Mesendoderm (in vitro differentiated cells): ENCODE measurements around the gene MLH1. TPM values are rescaled to one million over a fixed set of nuclear protein-coding genes. Genes with fewer than 3 reads are reported as not detected.

ENCODE experiments used
- DNase-seq: peaks from one replicate; pipeline ENCODE4 v3.0.0; 2013
- H2AK5ac ChIP-seq: 2 replicates; pipeline ENCODE4 v1.6.1; 2013; ENCODE audit warnings: low read length, inconsistent platforms
- H2BK120ac ChIP-seq: 2 replicates; pipeline ENCODE4 v1.6.1; 2013; ENCODE audit warnings: low read depth, mild to moderate bottlenecking, low read length, moderate library complexity, mixed read lengths
- H2BK15ac ChIP-seq: replicated peaks from 2 replicates; pipeline ENCODE4 v1.6.1; 2013; ENCODE audit warnings: low read depth, mild to moderate bottlenecking, moderate library complexity
- H2BK5ac ChIP-seq: 2 replicates; pipeline ENCODE4 v1.6.1; 2013; ENCODE audit warnings: low read length, inconsistent platforms
- H3K18ac ChIP-seq: 2 replicates; pipeline ENCODE4 v1.6.1; 2013; ENCODE audit warnings: mild to moderate bottlenecking, low read length, mixed read lengths
- H3K23ac ChIP-seq: one replicate; pipeline ENCODE4 v1.6.1; 2013; ENCODE audit warnings: low read length
- H3K27ac ChIP-seq: 2 replicates; pipeline ENCODE4 v1.5.1; 2013; ENCODE audit warnings: low read depth, mild to moderate bottlenecking, inconsistent platforms, low read length, moderate library complexity
- H3K27me3 ChIP-seq: 2 replicates; pipeline ENCODE4 v1.6.1; 2013; ENCODE audit warnings: low read length, control low read depth, mild to moderate bottlenecking, inconsistent platforms; ENCODE audit not compliant: insufficient read depth, poor library complexity
- H3K36me3 ChIP-seq: 2 replicates; pipeline ENCODE4 v1.6.1; 2013; ENCODE audit warnings: low read length, inconsistent platforms; ENCODE audit not compliant: control insufficient read depth, insufficient read depth
- H3K4ac ChIP-seq: one replicate; pipeline ENCODE4 v1.6.1; 2013; ENCODE audit warnings: low read depth, mild to moderate bottlenecking, low read length, moderate library complexity
- H3K4me1 ChIP-seq: 2 replicates; pipeline ENCODE4 v1.6.1; 2013; ENCODE audit warnings: low read depth, low read length, inconsistent platforms; ENCODE audit not compliant: control insufficient read depth
- H3K4me2 ChIP-seq: 2 replicates; pipeline ENCODE4 v1.6.1; 2013; ENCODE audit warnings: low read length
- H3K4me3 ChIP-seq: 2 replicates; pipeline ENCODE4 v1.5.1; 2013; ENCODE audit warnings: mild to moderate bottlenecking, low read length
- H3K56ac ChIP-seq: one replicate; pipeline ENCODE4 v1.6.1; 2013; ENCODE audit warnings: low read length
- H3K79me1 ChIP-seq: 2 replicates; pipeline ENCODE4 v1.6.1; 2013; ENCODE audit warnings: low read length, inconsistent platforms
- H3K79me2 ChIP-seq: 2 replicates; pipeline ENCODE4 v1.6.1; 2013; ENCODE audit warnings: mild to moderate bottlenecking, low read length; ENCODE audit not compliant: control insufficient read depth, insufficient read depth
- H3K9ac ChIP-seq: 2 replicates; pipeline ENCODE4 v1.6.1; 2013; ENCODE audit warnings: low read length, inconsistent platforms
- H4K5ac ChIP-seq: one replicate; pipeline ENCODE4 v1.6.1; 2013; ENCODE audit warnings: low read length
- H4K8ac ChIP-seq: one replicate; pipeline ENCODE4 v1.6.1; 2013; ENCODE audit warnings: low read depth, mild to moderate bottlenecking, control low read depth, low read length, moderate library complexity
- WGBS: extraction: QIAGEN DNeasy Blood & Tissue Kit; methylation state at CpG from one replicate; pipeline ENCODE4 v1.1.7; 2013; ENCODE audit warnings: low lambda C conversion rate, missing lambda C conversion rate; ENCODE audit not compliant: insufficient coverage; ENCODE audit errors: extremely low coverage; 5-methylcytosine and 5-hydroxymethylcytosine counted together
- polyA plus RNA-seq, 2 experiments: library from polyadenylated mRNA; stranded (reverse); fragments of 200-250 nt; gene quantifications; one replicate each; pipeline ENCODE4 v1.2.3, GENCODE V29; 2013

The MLH1 gene
- polyA plus RNA-seq (2013, experiment 1 of 2), result 35.9 TPM
- 35.5 TPM for polyA plus RNA-seq (2013, experiment 2 of 2)

- Histone ChIP-seq H3K56ac (peak within 1 kb of the TSS; percentile 99), H3K23ac (peak within 1 kb of the TSS; percentile 95), H4K8ac (no peak within 1 kb of the TSS), H4K5ac (no peak within 1 kb of the TSS), H3K4me2 (peak within 1 kb of the TSS; percentile 82), H3K79me1 (peaks cover 7% of the 10 kb centered on the region), H3K4me1 (peaks cover 6% of the 10 kb centered on the region), H3K27me3 (no peaks in the 10 kb centered on the region), H3K79me2 (peaks cover 37% of the 10 kb centered on the region), H2BK15ac (no peak within 1 kb of the TSS), H2BK120ac (no peak within 1 kb of the TSS), H2BK5ac (peak within 1 kb of the TSS; percentile 95), H3K36me3 (no peaks in the 10 kb centered on the region), H3K18ac (peak within 1 kb of the TSS; percentile 12), H2AK5ac (peak within 1 kb of the TSS; percentile 68), H3K9ac (peak within 1 kb of the TSS; percentile 99), H3K27ac (peak within 1 kb of the TSS; percentile 89), H3K4me3 (peak within 1 kb of the TSS; percentile 94), H3K4ac (peak within 1 kb of the TSS; percentile 85)
- WGBS, result no CpG with 5 or more reads among the region's 47 CpGs
- peak; percentile 100 for DNase-seq
Observed at GRCh38 chr3:36993326-36994283, at the start of gene MLH1. Gene MLH1, plus strand, starts transcription at chr3:36993518. Its CDS starts 30 bp downstream, at chr3:36993548.

- peak overlapping the region; percentile 66 for H3K23ac ChIP-seq
- no peak overlapping the region for H2AK5ac ChIP-seq
- H3K4me2 ChIP-seq, result peak overlapping the region; percentile 100
- H3K56ac ChIP-seq, result peak overlapping the region; percentile 91
- no peak overlapping the region for H2BK5ac ChIP-seq
- WGBS, result no CpG with 5 or more reads among the region's 10 CpGs
- peak; percentile 40 for DNase-seq
- H3K79me2 ChIP-seq, result no peaks in the 10 kb centered on the region
- H3K4me1 ChIP-seq, result peaks cover 2% of the 10 kb centered on the region
- H3K4me3 ChIP-seq, result peak overlapping the region; percentile 64
- H3K4ac ChIP-seq, result no peak overlapping the region
- no peak overlapping the region for H2BK120ac ChIP-seq
- H3K27ac ChIP-seq, result no peak overlapping the region
- H4K5ac ChIP-seq, result no peak overlapping the region
- no peaks in the 10 kb centered on the region for H3K36me3 ChIP-seq
- peak overlapping the region; percentile 31 for H3K18ac ChIP-seq
- H2BK15ac ChIP-seq, result no peak overlapping the region
- no peaks in the 10 kb centered on the region for H3K27me3 ChIP-seq
- H3K9ac ChIP-seq, result peak overlapping the region; percentile 83
- no peaks in the 10 kb centered on the region for H3K79me1 ChIP-seq
- no peak overlapping the region for H4K8ac ChIP-seq
Observed at GRCh38 chr3:36943601-36944000, 49.7 kb upstream of the MLH1 start.

GRCh38 chr3:36944012-36944640, 49.2 kb upstream of the MLH1 start:
- peak; percentile 81 for DNase-seq

GRCh38 chr3:36944641-36945270, 48.6 kb upstream of the MLH1 start, which contains the start of gene TRANK1:
Gene TRANK1, minus strand, starts transcription at chr3:36945054. Its CDS starts 245 bp downstream, at chr3:36944809.
- H3K36me3 ChIP-seq, result no peaks in the 10 kb centered on the region
- peaks cover 2% of the 10 kb centered on the region for H3K4me1 ChIP-seq
- H3K9ac ChIP-seq, result peak within 1 kb of the TSS; percentile 83
- no peak within 1 kb of the TSS for H4K5ac ChIP-seq
- H2BK15ac ChIP-seq, result no peak within 1 kb of the TSS
- H3K79me1 ChIP-seq, result no peaks in the 10 kb centered on the region
- H3K4me2 ChIP-seq, result peak within 1 kb of the TSS; percentile 100
- peak within 1 kb of the TSS; percentile 94 for H3K23ac ChIP-seq
- H3K27ac ChIP-seq, result no peak within 1 kb of the TSS
- H2AK5ac ChIP-seq, result no peak within 1 kb of the TSS
- peak within 1 kb of the TSS; percentile 31 for H3K18ac ChIP-seq
- no peak within 1 kb of the TSS for H2BK5ac ChIP-seq
- no peaks in the 10 kb centered on the region for H3K27me3 ChIP-seq
- no peak within 1 kb of the TSS for H4K8ac ChIP-seq
- H3K79me2 ChIP-seq, result no peaks in the 10 kb centered on the region
- peak within 1 kb of the TSS; percentile 11 for H3K4ac ChIP-seq
- no peak within 1 kb of the TSS for H2BK120ac ChIP-seq
- H3K4me3 ChIP-seq, result peak within 1 kb of the TSS; percentile 64
- peak; percentile 75 for DNase-seq
- WGBS, result no CpG with 5 or more reads among the region's 68 CpGs
- peak within 1 kb of the TSS; percentile 91 for H3K56ac ChIP-seq

More at GRCh38 chr3:36944012-36944640, 49.2 kb upstream of the MLH1 start:
- Histone ChIP-seq H2BK15ac (no peak overlapping the region), H2BK120ac (no peak overlapping the region), H3K36me3 (no peaks in the 10 kb centered on the region), H3K79me2 (no peaks in the 10 kb centered on the region), H2AK5ac (no peak overlapping the region), H3K56ac (peak overlapping the region; percentile 91), H3K9ac (peak overlapping the region; percentile 83), H4K8ac (no peak overlapping the region), H3K18ac (peak overlapping the region; percentile 31), H3K27me3 (no peaks in the 10 kb centered on the region), H3K4me1 (peaks cover 2% of the 10 kb centered on the region), H2BK5ac (no peak overlapping the region), H4K5ac (no peak overlapping the region), H3K4ac (peak overlapping the region; percentile 11), H3K23ac (peak overlapping the region; percentile 94), H3K79me1 (no peaks in the 10 kb centered on the region), H3K27ac (no peak overlapping the region), H3K4me3 (peak overlapping the region; percentile 64), H3K4me2 (peak overlapping the region; percentile 100)
- WGBS, result no CpG with 5 or more reads among the region's 56 CpGs

- Histone ChIP-seq H4K5ac (no peak overlapping the region), H2BK5ac (no peak overlapping the region), H3K18ac (no peak overlapping the region), H3K4ac (no peak overlapping the region), H3K4me2 (peak overlapping the region; percentile 18), H3K27ac (no peak overlapping the region), H3K23ac (no peak overlapping the region), H2AK5ac (no peak overlapping the region), H3K4me1 (peaks cover 2% of the 10 kb centered on the region), H3K9ac (peak overlapping the region; percentile 58), H3K56ac (peak overlapping the region; percentile 91), H2BK120ac (no peak overlapping the region), H3K4me3 (no peak overlapping the region), H4K8ac (no peak overlapping the region), H2BK15ac (no peak overlapping the region), H3K36me3 (no peaks in the 10 kb centered on the region), H3K27me3 (no peaks in the 10 kb centered on the region), H3K79me1 (no peaks in the 10 kb centered on the region), H3K79me2 (no peaks in the 10 kb centered on the region)
- no peak for DNase-seq
- no CpG with 5 or more reads among the region's 28 CpGs for WGBS
Observed at GRCh38 chr3:36945333-36945980, 47.9 kb upstream of the MLH1 start.
